ENCODE results near the gene CFAP221. TPM values are rescaled to one million over a fixed set of nuclear protein-coding genes. Genes with fewer than 3 reads are reported as not detected.

CFAP221 gene
- total and polyA plus RNA-seq, 7 donors, result 0.07 TPM; not detected in 6

- intact Hi-C loops (cut with DNase I), result no loop called here
- WGBS, 2 donors, result 26 to 63% methylated on average over 10 of the region's 10 CpGs
- no peaks in the 10 kb centered on the region for H3K27me3 ChIP-seq
- H3K9me3 ChIP-seq, result no peaks in the 10 kb centered on the region
- TF ChIP-seq POLR2A (IDR thresholded peaks at IDR 0.05) (no peak), POLR2AphosphoS5 (IDR thresholded peaks at IDR 0.05) (no peak), EP300 (IDR thresholded peaks at IDR 0.05) (no peak)
- TF ChIP-seq, protein P1, sequence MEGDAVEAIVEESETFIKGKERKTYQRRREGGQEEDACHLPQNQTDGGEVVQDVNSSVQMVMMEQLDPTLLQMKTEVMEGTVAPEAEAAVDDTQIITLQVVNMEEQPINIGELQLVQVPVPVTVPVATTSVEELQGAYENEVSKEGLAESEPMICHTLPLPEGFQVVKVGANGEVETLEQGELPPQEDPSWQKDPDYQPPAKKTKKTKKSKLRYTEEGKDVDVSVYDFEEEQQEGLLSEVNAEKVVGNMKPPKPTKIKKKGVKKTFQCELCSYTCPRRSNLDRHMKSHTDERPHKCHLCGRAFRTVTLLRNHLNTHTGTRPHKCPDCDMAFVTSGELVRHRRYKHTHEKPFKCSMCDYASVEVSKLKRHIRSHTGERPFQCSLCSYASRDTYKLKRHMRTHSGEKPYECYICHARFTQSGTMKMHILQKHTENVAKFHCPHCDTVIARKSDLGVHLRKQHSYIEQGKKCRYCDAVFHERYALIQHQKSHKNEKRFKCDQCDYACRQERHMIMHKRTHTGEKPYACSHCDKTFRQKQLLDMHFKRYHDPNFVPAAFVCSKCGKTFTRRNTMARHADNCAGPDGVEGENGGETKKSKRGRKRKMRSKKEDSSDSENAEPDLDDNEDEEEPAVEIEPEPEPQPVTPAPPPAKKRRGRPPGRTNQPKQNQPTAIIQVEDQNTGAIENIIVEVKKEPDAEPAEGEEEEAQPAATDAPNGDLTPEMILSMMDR (IDR thresholded peaks at IDR 0.05), result no peak
- no peak overlapping the region for H3K4me3 ChIP-seq
- peaks cover 0 to 6% (median 0%) of the 10 kb centered on the region in 4 donors for H3K36me3 ChIP-seq
- no peak overlapping the region for H3K27ac ChIP-seq
- DNase-seq, result peak; percentile 48
- H3K4me1 ChIP-seq, result peaks cover 0 to 22% (median 16%) of the 10 kb centered on the region in 4 donors
Measured at GRCh38 chr2:119694470-119694844, 150.2 kb downstream of the CFAP221 start.

GRCh38 chr2:119694845-119695521 lies 150.7 kb downstream of the CFAP221 start:
- H3K4me3 ChIP-seq, result peak overlapping the region in 2 of 4 donors; percentile 6 to 14
- H3K27ac ChIP-seq, result no peak overlapping the region
- intact Hi-C loops (cut with DNase I), result no loop called here
- WGBS, 2 donors, result 11 to 27% methylated on average over 10 of the region's 10 CpGs
- no peak for DNase-seq
- no peaks in the 10 kb centered on the region for H3K9me3 ChIP-seq
- H3K4me1 ChIP-seq, result peaks cover 0 to 22% (median 16%) of the 10 kb centered on the region in 4 donors
- H3K36me3 ChIP-seq, result peaks cover 0 to under 1% (median 0%) of the 10 kb centered on the region in 4 donors
- H3K27me3 ChIP-seq, result no peaks in the 10 kb centered on the region
- no peak for TF ChIP-seq EP300 (IDR thresholded peaks at IDR 0.05)
- TF ChIP-seq, protein P1 (IDR thresholded peaks at IDR 0.05), result no peak
- TF ChIP-seq POLR2AphosphoS5 (IDR thresholded peaks at IDR 0.05), result no peak
- TF ChIP-seq POLR2A (IDR thresholded peaks at IDR 0.05), result no peak

DNA sequence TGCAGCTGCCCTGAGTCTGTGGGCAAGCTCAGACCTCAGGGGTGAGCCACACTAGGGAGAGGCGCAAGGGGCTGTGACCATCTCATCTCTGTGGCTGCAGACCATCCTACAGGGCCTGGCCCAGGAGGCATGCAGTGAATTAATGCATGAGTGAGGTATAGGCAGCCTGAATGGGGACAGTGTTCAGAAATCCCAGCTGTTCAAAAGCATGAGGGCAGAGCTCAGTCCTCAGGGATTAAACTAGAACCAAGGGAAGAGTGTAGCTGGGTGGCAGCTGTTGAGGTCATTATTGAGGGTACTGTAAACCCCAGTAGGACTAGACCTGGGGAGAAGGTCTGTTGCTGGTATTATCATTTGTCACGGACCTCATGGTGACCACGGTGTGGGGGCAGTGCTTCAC lies 151.8 kb downstream of the CFAP221 start:
- WGBS, 2 donors, result 91 to 97% methylated on average over 3 of the region's 3 CpGs
- H3K27ac ChIP-seq, result no peak overlapping the region
- no peaks in the 10 kb centered on the region for H3K9me3 ChIP-seq
- peaks cover 0 to 22% (median 16%) of the 10 kb centered on the region in 4 donors for H3K4me1 ChIP-seq
- H3K27me3 ChIP-seq, result no peaks in the 10 kb centered on the region
- H3K36me3 ChIP-seq, result no peaks in the 10 kb centered on the region
- intact Hi-C loops (cut with DNase I), result no loop called here
- no peak overlapping the region for H3K4me3 ChIP-seq
- TF ChIP-seq, protein P1 (IDR thresholded peaks at IDR 0.05), result no peak
- TF ChIP-seq POLR2AphosphoS5 (IDR thresholded peaks at IDR 0.05), result no peak
- TF ChIP-seq EP300 (IDR thresholded peaks at IDR 0.05), result no peak
- TF ChIP-seq POLR2A (IDR thresholded peaks at IDR 0.05), result no peak
- DNase-seq, result no peak

DNA sequence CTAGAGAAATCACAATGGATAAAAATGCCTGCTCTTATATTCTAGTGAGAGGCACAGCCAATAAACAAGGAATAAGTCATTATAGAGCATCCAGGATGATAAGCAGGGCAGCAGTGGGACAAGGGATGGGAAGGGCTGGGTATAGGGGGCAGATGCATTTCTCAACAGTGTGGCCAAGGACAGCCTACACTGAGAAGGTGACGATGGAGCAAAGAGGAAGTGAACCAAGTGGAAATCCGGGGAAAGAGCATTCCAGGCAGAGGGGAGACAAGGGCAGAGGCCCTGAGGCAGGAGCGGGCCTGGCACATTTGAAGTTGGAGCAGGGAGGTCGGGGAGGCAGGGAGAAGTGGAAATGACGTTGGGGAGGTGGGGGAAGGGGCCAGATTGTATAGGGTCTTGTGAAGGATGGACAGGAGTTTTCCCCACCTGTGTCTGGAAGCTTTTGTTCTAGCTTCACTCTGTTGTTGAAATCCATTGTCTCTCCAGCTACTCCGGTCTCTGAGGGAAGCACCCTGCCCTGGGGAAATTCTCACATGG lies 152.3 kb downstream of the CFAP221 start:
- 86% methylated on average over 6 of the region's 6 CpGs for WGBS, 2 donors
- intact Hi-C loops (cut with DNase I), result no loop called here
- TF ChIP-seq, protein P1 (IDR thresholded peaks at IDR 0.05), result no peak
- TF ChIP-seq POLR2A (IDR thresholded peaks at IDR 0.05), result no peak
- TF ChIP-seq EP300 (IDR thresholded peaks at IDR 0.05), result no peak
- TF ChIP-seq POLR2AphosphoS5 (IDR thresholded peaks at IDR 0.05), result no peak

More for the DNA sequence above, 152.3 kb downstream of the CFAP221 start:
- Histone ChIP-seq H3K27me3 (no peaks in the 10 kb centered on the region), H3K36me3 (no peaks in the 10 kb centered on the region), H3K4me1 (peaks cover 0 to 22% (median 16%) of the 10 kb centered on the region in 4 donors), H3K9me3 (no peaks in the 10 kb centered on the region), H3K27ac (no peak overlapping the region), H3K4me3 (no peak overlapping the region)
- DNase-seq, result no peak

Measured in sigmoid colon (tissue), 7 donors.